NCI-H1417 (cell line): ENCODE data around the gene OR10V1.
"Not testable (repeated sequence)": the region's sequence is repeated elsewhere in the genome, so short reads cannot be mapped to it uniquely, and the experiment has no call there.

Experiments used
- DNase-seq, 3 experiments: peaks; one replicate each; lab custom pipeline; 2025; lab: John Stamatoyannopoulos, UW

The OR10V1 gene

DNA sequence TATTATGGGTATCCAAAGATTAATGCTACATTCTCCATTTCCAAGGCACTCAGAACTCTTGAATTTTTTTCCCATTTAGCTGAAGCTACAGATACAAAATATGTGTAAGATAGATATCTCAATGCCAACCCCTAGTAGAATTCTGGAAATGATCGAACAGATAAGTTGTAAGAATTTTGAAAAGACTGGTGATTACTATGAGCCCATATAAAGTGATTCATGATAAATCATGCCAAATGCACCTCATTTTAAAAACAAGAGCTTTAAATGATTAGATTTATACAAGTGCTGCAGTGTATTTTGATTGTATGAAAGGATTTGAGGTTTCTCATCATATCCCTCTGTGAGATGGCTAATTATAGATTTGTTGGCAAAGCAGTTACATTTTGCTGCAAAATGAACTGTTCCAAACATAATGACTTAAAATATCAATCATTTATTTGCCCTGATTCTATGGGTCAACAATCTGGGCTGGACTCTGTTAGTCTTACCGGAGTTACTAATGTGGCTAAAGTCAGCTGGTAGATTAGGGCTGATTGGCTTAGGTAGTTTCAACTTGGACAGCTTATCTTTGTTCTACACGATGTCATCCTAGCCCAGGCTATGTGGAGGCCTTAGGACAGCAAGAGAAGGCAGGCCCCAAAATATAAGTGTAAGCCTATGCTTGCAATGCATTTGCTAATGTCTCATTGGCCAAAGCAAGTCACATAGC is 3.4 kb downstream of the OR10V1 start:
- DNase-seq: no peak

DNA sequence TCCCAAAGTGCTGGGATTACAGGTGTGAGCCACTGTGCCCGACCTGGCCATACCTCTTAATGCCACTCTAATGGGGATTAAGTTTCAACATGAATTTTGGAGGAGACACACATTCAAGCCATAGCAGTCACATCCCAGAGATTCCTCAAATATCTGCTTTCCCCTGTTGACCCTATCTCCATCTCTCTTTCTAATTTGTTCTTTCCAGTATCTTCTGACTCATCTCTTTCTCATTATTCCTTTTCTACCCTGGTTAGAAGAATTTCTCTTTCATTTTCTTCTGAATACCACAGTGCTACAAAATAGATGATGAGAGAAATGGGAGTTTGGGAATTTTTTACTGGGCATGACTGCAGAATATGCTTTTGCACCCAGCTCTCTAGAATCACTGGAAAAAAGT is 5.1 kb downstream of the OR10V1 start:
- DNase-seq: no peak

- no peak for DNase-seq
Measured at GRCh38 chr11:59707371-59707770, 6.3 kb downstream of the OR10V1 start.

DNA sequence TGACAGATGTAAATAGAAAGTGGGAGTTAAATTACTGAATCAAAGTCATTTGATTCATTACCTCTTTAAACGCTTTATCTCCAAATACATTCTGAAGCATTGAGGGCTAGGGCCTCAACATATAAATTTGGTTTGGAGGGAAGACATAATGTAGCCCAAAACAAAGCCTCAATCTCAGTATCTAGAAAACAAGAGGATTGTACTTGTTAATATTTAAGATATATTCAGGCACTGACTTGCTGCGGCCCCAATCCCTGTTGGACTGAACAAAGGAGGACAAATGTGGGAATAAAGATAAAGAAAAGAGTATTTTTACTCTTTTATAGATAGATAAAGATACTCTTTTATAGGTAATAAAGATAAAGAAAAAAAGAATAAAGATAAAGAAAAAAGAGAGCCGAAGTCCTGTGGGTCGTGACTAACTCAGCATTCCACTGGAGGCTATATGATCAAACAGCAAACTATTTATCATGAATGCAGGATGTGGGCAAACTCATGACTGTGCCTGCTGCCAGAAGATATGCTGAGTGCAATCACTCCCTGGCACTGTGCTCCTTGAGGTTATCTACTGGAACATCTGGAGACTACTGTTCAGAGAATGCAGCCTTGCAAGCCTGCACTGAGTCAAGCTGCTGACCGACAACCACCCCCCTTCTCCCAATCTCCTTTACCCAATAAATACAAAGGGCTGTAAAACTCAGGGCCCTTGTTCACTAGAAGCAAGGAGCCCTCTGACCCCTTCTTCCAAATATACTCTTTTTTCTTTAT is 6.9 kb downstream of the OR10V1 start:
- no peak for DNase-seq

DNA sequence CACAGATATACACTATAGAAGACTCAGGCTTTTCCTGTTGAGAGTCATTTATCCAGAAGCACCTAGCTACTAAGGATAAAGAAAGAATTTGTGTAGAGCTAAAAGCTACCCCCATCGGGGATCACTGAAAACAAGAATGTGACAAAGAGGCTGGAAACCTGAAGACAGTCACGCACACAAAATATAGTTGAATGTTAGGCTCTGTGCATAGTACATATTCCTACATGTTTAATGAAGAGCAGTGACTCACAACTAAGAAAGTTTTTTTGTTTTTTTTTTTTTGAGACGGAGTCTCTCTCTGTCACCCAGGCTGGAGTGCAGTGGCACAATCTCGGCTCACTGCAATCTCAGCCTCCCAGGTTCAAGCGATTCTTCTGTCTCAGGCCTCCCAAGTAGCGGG is 8.4 kb downstream of the OR10V1 start:
- no peak for DNase-seq

DNA sequence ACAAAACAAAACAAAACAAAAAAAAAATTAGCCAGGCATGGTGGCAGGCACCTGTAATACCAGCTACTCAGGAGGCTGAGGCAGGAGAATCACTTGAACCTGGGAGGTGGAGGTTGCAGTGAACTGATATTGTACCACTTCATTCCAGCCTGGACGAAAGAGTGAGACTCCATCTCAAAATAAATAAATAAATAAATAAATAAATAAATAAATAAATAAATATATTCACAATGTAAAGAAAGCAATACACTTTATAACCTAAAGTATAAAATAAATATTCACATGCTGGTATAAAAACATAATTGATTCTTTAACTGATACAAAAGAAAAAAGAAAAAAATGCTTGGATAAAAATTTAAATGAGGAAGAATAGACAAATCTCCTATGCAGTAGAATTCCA is 10.1 kb downstream of the OR10V1 start:
- not testable (repeated sequence) for DNase-seq

DNA sequence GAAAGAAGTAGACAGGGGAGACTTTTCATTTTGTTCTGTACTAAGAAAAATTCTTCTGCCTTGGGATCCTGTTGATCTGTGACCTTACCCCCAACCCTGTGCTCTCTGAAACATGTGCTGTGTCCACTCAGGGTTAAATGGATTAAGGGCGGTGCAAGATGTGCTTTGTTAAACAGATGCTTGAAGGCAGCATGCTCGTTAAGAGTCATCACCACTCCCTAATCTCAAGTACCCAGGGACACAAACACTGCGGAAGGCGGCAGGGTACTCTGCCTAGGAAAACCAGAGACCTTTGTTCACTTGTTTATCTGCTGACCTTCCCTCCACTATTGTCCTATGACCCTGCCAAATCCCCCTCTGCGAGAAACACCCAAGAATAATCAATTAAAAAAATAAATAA is 13.5 kb downstream of the OR10V1 start:
- not testable (repeated sequence) for DNase-seq

DNA sequence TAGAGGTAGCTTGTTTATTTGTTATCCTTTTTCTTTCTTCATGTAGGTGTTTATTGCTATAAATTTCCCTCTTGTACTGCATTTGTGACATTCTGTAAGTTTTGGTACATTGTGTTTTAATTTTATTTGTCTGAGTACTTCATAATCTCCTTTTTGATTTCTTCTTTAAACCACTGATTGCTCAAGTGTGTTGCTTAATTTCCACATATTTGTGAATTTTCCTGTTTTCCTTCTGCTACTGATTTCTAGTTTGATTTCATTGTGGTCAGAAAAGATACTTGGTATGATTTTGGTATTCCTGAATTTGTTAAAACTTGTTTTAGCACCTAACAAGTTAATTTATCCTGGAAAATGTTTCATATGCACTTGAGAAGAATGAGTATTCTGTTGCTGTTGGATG is 15.1 kb downstream of the OR10V1 start:
- no peak for DNase-seq

- no peak for DNase-seq
Measured at GRCh38 chr11:59692915-59693314, 20.7 kb downstream of the OR10V1 start.

GRCh38 chr11:59691156-59691555 is 22.5 kb downstream of the OR10V1 start:
- no peak for DNase-seq

- no peak for DNase-seq
Measured at GRCh38 chr11:59689015-59689414, 24.6 kb downstream of the OR10V1 start.

- DNase-seq: peak in 2 of 3 experiments; percentile 30 to 76
Measured at GRCh38 chr11:59681260-59681725, 32.4 kb downstream of the OR10V1 start.

- peak; percentile 26 to 73 (median 41) for DNase-seq
Measured at GRCh38 chr11:59680287-59681154, 33.1 kb downstream of the OR10V1 start.

- DNase-seq: no peak
Measured at GRCh38 chr11:59679347-59679746, 34.3 kb downstream of the OR10V1 start.

- DNase-seq: no peak
Measured at GRCh38 chr11:59678813-59679165, 34.9 kb downstream of the OR10V1 start.

DNA sequence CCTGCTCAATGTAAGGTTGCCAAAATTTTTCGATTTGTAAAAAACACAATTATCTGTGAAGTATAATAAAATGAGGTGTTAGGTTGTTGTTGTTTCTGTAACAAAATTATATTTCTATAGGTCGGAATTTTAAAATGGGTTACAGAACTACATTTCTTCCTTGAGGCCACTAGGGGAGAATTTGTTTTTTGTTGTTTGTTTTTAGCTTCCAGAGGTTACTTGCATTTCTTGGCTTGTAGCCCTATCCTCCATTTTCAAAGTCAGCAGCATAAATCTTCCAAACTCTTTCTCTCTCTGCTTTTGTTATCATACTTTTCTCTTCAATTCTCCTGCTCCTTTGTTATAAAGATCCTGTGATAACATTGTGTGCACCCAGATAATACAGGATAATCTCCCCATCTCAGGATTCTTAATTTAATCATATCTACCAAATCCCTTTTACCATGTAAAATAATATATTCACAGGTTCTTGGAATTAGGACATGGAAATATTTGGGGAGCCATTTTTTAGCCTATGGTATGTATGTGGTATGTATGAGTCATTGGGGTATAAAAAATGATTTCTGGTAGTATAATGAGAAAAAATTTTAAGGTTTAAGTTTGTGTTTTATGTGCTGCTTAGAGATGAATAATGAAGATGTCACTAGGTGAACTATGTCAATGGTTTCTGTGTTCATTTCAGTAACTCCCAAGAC is 35.4 kb downstream of the OR10V1 start:
- DNase-seq: no peak

GRCh38 chr11:59676205-59676604 is 37.4 kb downstream of the OR10V1 start:
- DNase-seq: no peak

DNA sequence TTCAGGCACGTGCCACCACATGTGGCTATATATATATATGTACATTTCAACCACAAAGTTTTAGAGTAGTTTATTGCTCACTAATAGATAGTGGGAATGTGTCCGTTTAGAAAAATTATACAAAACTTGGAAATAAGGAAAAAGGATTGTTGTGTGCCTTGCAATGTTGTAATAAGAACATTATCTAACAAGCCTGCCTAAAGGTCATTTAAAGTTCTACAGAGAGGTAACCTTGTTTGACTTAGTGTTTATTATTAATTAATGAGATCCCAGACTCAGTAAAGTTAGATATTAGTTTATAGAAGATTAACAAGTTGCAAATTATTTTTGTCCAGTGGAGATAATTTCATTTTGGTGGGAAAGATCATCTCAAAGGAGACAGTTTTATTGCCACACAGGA is 39.4 kb downstream of the OR10V1 start:
- DNase-seq: no peak

DNA sequence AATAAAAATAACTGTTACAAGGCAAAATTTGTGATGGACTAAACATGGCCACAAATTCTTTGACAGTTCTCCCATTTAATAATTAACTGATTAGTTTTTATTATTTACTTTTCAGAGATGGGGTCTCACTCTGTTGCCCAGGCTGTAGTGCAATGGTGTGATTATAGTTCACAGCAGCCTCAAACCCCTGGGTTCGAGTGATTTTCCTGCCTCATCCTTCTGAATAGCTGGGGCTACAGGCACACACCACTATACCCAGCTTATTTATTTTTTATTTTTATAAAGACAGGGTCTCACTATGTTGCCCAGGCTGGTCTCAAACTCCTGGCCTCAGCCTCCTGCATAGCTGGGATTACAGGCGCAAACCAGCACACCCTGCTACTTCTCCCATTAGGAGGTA is 40.4 kb downstream of the OR10V1 start:
- no peak for DNase-seq

- DNase-seq: no peak
Measured at GRCh38 chr11:59671471-59671870, 42.2 kb downstream of the OR10V1 start.

DNA sequence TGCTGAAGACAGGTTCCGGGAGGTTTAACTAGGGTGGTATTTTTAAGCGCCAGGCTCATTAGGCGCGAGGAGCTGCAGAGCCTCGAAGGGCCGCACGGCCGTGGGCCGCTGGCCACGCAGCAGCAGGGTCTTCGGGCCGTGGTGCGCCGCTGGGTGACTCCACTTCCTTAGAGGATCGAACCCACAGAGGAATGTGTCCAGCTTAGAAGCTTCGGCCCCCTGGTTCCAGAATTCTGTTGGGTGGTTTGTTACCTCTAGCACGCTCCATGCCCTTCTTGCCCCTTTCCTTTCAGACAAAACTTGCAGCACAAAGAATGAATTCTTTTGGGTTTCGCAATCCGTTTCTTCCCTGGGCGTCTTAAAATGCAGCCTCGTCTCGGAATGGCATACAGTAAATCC is 44.0 kb downstream of the OR10V1 start:
- no peak for DNase-seq
